ENCODE measurements around the gene CFAP52.
A peak's percentile ranks its signal among the peaks of the same experiment; 100 is the strongest.
"Not testable (repeated sequence)": the region's sequence is repeated elsewhere in the genome, so short reads cannot be mapped to it uniquely, and the experiment has no call there.

CFAP52 gene

GRCh38 chr17:9568957-9569588 is 7.4 kb upstream of the CFAP52 start:
- no peak for DNase-seq
- ATAC-seq: no peak

GRCh38 chr17:9571201-9571600 is 5.2 kb upstream of the CFAP52 start:
- no peak for DNase-seq
- ATAC-seq: no peak

DNA sequence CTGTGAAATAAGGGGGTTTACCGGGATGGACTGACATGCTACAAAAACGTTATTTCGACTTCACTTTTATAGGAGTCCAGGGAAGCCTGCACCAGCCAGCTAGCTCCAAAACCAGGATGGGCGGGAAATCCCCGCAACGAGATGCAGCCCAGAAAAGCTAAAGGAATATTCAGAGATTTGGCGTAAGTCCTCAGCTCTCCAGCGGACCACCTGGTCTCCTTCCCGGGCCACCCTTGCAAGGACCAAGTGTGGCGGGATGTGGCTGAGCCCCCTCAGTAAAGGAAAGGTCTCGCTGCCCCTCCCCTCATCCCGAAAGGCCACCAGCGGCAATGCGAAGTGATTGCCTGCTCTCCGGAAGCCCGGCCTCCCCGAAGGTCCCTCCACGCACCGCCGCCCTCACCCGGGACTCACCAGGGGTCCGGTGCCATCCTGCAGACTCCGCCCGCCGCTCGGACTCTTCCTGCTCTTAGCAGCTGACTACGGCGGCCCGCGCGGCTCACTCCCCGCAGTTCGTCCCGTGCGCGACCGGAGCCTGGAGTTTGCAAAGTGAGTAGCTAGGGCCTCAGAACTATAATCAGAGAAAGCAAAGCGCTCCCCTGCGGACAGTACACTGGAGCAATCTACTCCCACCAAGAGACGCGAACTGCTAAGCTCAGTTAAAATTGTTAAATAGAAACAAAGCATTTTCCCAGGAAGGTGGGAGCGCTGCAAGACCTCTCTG is 901 bp upstream of the CFAP52 start, which contains the start of gene STX8:
STX8 (minus strand) TSS at position 440 of the 721 bp plus-strand sequence; CDS start at position 428, 12 bp downstream.
- ATAC-seq: peak; percentile 88
- DNase-seq: peak; percentile 89

- ATAC-seq: no peak
- DNase-seq: no peak
Observed at GRCh38 chr17:9577373-9577709, 899 bp downstream of the CFAP52 start.

DNA sequence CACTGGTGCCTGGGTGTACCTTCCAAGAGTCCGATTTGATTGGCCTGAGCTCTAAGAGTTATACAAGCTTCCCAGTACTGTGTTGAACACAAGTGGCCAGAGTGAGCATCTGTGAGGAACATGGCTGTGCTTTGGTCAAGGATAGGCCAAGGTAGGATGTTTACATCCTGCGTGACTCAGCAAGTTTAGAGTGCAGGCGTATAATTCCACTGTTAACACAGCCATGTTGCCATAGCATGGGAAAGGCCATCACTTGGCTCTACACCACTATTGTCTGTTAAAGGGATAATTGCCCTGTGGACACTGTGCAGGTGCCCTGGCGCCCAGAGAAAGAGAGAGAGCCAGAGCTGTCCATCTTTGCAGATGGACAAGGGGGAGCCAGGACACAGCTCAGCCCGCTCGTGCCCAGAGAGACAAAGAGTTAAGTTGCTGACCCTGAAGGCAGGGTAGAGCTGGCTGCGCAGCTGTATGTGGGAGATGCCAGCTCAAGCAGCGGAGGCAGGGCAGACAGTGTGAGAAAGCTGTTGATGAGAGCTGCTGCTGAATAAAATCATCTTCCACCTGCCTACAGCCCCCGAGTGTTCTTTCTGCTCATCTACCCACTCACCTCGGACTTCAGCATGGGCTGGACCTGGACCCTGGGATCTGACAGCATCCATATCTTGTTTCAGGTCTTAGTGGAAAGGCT is 11.7 kb downstream of the CFAP52 start:
- DNase-seq: no peak
- ATAC-seq: no peak

GRCh38 chr17:9594065-9594464 is 17.6 kb downstream of the CFAP52 start:
- DNase-seq (no peak), ATAC-seq (no peak)

GRCh38 chr17:9597638-9598037 is 21.2 kb downstream of the CFAP52 start:
- DNase-seq, ATAC-seq: not testable (repeated sequence)

DNA sequence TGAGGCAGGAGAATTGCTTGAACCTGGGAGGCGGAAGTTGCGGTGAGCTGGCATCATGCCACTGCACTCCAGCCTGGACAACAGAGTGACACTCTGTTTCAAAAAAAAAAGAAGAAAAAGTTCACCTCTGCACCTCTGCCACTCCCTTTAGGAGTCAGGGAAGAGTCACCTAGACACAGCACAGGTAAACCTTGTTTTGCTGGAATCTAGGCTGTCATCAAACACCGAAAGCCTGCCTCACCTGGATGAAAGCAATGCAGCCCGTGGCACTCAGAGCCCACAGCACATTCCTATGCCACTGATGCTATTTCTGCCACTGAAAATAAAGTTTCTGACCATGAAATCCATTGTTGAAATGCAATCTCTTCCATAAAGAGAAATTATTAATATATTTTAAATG is 22.2 kb downstream of the CFAP52 start:
- DNase-seq (no peak), ATAC-seq (no peak)

- not testable (repeated sequence) for ATAC-seq
Observed at GRCh38 chr17:9604583-9604982, 28.1 kb downstream of the CFAP52 start.

DNA sequence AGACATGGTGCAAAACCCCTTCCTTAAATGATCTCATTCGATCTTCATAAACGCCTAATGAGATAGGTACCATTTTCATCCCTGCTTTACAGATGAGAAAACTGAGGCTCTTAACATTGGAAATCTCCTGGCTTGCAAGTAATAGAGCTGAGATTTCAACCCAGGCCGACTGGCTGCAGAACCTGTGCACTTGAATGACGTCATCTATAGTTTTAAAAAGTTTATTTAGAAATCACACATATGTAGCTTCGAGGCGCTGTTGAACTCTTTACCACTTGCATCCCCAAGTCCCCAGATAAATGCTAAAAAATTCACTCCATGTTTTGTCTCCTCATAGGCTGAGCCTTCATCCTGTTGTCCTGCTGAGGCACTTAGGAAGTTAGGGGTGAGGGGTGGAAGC is 30.0 kb downstream of the CFAP52 start:
- ATAC-seq (no peak), DNase-seq (no peak)

More at GRCh38 chr17:9604583-9604982, 28.1 kb downstream of the CFAP52 start:
- not testable (repeated sequence) for DNase-seq

- not testable (repeated sequence) for DNase-seq, ATAC-seq
Observed at GRCh38 chr17:9607058-9607457, 30.6 kb downstream of the CFAP52 start.

- ATAC-seq: no peak
Observed at GRCh38 chr17:9611557-9611956, 35.1 kb downstream of the CFAP52 start.

DNA sequence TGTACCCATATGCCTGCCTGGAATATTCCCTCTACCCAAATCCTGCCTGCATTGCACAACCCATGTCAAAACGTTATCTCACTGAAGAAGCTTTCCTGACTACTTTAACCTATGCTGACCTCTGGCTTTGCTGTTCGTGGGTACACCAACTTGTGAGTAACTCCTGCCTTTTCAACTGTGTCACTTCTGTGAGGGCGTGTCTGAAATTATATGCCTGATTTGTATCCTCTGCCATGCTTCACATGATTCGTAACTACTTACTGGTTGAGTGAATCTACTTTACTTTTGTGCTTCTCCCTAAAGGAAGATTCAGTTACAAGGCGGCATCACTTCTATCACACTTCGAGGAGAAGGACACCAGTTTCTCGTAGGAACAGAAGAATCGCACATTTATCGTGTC is 35.6 kb downstream of the CFAP52 start:
- ATAC-seq (no peak), DNase-seq (no peak)

More at GRCh38 chr17:9611557-9611956, 35.1 kb downstream of the CFAP52 start:
- no peak for DNase-seq

- no peak for ATAC-seq
- no peak for DNase-seq
Observed at GRCh38 chr17:9615486-9615885, 39.0 kb downstream of the CFAP52 start.

- no peak for DNase-seq
- ATAC-seq: no peak
Observed at GRCh38 chr17:9622961-9623360, 46.5 kb downstream of the CFAP52 start.

DNA sequence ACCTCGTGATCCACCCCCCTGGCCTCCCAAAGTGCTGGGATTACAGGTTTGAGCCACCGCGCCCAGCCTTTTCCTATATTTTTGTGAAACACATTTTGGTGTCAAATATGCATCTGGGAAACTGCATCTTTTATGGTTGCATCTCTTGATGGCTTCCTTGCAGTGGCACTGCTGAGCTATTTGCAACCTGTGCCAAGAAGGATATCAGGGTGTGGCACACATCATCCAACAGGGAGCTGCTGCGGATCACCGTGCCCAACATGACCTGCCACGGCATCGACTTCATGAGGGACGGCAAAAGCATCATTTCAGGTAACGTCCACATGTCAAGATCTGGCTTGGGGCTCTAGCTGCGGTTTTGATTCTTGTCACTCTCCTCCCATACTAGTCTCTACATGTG is 52.1 kb downstream of the CFAP52 start:
- ATAC-seq (no peak), DNase-seq (no peak)

- ATAC-seq (no peak), DNase-seq (no peak)
Observed at GRCh38 chr17:9632741-9633140, 56.3 kb downstream of the CFAP52 start.

GRCh38 chr17:9635340-9635739 is 58.9 kb downstream of the CFAP52 start:
- no peak for ATAC-seq
- no peak for DNase-seq

DNA sequence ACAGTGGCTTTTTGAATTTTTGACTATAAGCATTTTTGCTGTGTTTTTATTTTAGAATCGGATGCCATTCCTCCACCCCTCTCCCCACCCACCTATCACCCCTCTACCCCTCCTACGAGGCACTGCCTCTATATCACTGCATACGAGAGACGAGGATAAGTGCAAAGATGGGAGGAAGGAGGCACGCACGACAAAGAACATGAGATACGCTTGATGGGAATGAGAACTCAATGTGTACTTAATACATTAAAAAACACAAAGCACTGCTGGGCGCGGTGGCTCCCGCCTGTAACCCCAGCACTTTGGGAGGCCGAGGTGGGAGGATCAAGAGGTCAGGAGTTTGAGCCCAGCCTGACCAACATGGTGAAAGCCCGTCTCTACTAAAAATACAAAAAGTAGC is 60.1 kb downstream of the CFAP52 start:
- no peak for ATAC-seq
- DNase-seq: no peak

DNA sequence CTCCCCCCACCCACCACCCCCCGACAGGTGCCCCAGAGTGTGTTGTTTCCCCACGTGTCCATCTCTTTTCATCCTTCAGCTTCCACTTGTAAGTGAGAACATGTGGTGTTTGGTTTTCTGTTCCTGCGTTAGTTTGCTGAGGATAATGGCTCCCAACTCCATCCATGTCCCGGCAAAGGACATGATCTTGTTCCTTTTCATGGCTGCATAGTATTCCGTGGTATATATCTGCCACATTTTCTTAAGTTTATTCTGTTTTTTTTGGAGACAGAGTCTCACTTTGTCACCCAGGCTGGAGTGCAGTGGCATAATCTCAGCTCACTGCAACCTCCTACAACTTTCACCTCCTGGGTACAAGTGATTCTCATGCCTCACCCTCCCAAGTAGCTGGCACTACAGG is 63.9 kb downstream of the CFAP52 start:
- not testable (repeated sequence) for ATAC-seq, DNase-seq

- ATAC-seq (no peak), DNase-seq (no peak)
Observed at GRCh38 chr17:9643611-9644010, 67.2 kb downstream of the CFAP52 start.

DNA sequence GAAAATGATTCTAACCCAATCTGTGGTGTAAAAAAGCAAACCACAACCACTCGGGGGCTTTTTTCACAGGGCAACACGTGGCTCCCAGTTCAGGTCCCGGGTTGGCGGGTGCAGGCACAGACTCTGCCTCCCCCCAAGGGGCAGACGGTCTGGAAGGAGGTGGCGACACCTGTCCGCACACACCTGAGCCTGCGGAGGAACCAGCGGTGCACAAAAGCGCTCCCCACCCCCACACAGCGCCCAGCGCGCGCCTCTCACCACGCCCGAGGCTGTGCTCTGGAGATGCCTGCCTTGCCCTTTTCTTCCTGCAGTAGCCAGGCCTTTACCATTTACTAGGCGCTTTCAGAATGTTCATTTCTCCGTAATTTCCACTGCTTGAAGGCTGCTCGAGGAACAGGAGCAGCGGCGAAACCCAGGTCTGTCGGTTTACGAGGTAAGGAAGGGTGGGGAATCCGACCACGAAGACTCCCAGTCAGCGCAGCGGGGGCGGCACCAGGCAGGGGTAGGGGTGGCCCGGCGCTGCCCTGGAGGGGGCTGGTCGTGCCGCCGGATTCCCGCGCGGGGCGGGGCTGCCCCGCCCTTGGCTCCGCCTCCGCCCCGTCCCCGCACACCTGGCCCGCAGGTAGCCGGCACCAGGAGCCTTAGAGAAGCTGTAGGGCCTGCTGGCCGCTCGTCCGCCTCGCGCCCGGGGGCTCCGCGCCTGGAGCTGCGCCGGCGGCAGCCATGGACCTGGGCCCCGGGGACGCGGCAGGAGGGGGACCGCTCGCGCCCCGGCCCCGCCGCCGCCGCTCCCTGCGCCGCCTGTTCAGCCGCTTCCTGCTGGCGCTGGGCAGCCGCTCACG is 68.7 kb downstream of the CFAP52 start, which contains the start of gene USP43:
USP43 (plus strand) TSS at position 608 of the 842 bp plus-strand sequence; CDS start at position 724, 116 bp downstream.
- ATAC-seq: peak; percentile 61
- peak; percentile 48 for DNase-seq
